ENCODE results near the gene DMAP1. TPM values are rescaled to one million over a fixed set of nuclear protein-coding genes. Genes with fewer than 3 reads are reported as not detected.

Gene DMAP1
- total and polyA plus RNA-seq, 12 donors: 24.1 to 37.3 (median 28.6) TPM

DNA sequence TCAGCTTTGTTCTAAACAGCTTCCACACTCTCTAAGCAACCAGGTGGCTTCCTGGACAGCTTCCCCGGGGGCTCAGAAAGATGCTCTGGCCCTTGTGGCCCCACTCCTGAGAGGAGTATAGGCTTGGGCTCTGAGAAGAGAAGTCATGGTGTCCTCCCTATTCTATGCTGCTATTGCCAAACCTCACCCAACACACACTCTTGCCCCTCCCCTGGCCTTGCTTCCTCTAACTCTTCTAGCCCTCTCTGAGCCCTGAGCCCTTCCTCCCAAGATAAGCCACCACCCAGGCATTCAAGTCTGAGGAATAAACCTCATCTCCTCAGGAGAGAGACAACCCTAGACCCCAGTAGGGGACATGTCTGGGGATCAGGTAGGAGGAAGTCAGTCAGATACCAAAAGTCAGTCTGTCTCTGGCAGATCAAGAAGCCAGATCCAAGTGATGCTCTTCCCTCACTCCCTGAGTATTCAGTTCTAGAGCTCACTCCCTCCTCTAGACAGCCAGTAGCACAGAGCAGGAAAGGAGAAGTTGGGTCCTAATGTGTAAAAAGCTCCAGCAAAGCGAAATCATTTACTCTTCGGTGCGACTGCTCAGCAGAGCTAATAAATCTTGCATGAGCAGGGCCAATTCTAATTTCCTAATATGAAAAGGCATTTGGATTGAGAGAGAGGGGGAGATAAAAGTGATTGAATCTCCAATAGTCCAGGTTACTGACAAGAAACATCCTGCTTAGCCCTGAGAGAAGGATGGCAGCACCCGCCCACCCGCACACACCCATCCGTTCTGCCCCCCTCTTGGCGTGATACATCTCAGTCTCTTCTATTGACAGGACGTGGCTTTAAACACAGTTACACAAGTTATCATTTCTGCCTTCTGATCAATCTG is 50.5 kb downstream of the DMAP1 start:
- ATAC-seq (no peak), DNase-seq (no peak)
- Histone ChIP-seq H3K9me3 (no peaks in the 10 kb centered on the region), H3K4me3 (no peak overlapping the region), H3K4me1 (peaks cover 0 to 49% (median 0%) of the 10 kb centered on the region in 9 donors), H3K27me3 (no peaks in the 10 kb centered on the region), H3K27ac (peak overlapping the region in 1 of 10 donors; percentile 34), H3K36me3 (peaks cover 0 to 4% (median 0%) of the 10 kb centered on the region in 9 donors)
- TF ChIP-seq, protein P1, sequence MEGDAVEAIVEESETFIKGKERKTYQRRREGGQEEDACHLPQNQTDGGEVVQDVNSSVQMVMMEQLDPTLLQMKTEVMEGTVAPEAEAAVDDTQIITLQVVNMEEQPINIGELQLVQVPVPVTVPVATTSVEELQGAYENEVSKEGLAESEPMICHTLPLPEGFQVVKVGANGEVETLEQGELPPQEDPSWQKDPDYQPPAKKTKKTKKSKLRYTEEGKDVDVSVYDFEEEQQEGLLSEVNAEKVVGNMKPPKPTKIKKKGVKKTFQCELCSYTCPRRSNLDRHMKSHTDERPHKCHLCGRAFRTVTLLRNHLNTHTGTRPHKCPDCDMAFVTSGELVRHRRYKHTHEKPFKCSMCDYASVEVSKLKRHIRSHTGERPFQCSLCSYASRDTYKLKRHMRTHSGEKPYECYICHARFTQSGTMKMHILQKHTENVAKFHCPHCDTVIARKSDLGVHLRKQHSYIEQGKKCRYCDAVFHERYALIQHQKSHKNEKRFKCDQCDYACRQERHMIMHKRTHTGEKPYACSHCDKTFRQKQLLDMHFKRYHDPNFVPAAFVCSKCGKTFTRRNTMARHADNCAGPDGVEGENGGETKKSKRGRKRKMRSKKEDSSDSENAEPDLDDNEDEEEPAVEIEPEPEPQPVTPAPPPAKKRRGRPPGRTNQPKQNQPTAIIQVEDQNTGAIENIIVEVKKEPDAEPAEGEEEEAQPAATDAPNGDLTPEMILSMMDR (IDR thresholded peaks at IDR 0.05): no peak
- WGBS, 2 donors: 92 to 95% methylated on average over 9 of the region's 9 CpGs
- intact Hi-C loops (cut with DNase I): no loop called here

DNA sequence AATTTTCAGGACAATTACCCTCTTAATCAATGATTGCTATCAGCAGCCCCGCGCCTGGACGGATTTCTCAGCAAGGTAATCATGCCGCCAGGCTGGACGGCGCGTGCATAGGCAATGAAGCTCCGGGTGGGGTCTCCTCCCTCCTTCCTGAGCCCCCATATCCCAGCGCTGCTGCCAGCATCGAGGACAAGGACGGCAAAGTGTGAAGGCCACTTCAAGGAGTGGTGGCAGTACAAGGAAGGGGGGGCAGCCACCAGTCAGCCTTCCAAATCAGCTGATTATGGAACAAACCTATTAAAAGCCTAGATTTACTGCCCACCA is 51.1 kb downstream of the DMAP1 start:
- Histone ChIP-seq H3K36me3 (peaks cover 0 to 4% (median 0%) of the 10 kb centered on the region in 9 donors), H3K4me3 (no peak overlapping the region), H3K27ac (no peak overlapping the region), H3K4me1 (peaks cover 0 to 49% (median 0%) of the 10 kb centered on the region in 9 donors), H3K27me3 (no peaks in the 10 kb centered on the region), H3K9me3 (no peaks in the 10 kb centered on the region)
- 95% methylated on average over 11 of the region's 11 CpGs for WGBS, 2 donors
- intact Hi-C loops (cut with DNase I): no loop called here
- DNase-seq: no peak
- TF ChIP-seq, protein P1 (IDR thresholded peaks at IDR 0.05): no peak
- ATAC-seq: no peak

DNA sequence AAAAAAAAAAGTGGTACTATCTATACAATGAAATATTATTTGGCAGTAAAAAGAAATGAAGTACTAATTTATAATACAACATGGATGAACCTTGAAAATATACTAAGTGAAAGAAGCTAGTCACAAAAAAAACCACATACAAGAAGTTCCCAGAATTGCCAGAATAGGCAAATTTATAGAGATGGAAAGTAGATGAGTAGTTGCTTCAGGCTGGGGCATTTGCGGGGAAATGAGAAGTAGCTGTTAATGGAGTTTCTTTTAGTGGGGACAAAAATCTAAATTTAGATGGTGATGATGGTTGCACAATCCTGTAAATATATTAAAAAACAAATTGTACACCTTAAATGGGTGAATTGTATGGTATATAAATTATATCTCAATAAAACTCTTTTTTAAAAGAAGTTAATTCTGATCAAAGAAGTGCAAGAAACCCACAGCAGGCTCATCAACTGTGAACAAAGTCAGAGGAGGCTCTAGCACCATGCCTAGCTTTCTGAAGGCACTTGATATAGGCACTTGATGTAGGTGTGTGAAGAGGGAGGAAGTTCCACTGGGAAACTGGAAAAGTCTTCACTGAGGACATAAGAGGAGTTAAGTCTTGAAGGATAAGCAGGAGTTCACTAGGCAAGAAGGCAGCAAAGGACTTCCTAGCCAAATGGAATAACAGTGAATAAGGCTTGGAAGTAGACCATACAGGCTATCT is 52.5 kb downstream of the DMAP1 start:
- Histone ChIP-seq H3K4me3 (no peak overlapping the region), H3K27me3 (no peaks in the 10 kb centered on the region), H3K36me3 (peaks cover 0 to 4% (median 0%) of the 10 kb centered on the region in 9 donors), H3K4me1 (peaks cover 0 to 49% (median 0%) of the 10 kb centered on the region in 9 donors), H3K27ac (no peak overlapping the region), H3K9me3 (no peaks in the 10 kb centered on the region)
- TF ChIP-seq, protein P1 (IDR thresholded peaks at IDR 0.05): no peak
- ATAC-seq (no peak), DNase-seq (no peak)
- intact Hi-C loops (cut with DNase I): no loop called here
- 94 to 98% methylated on average over 1 of the region's 1 CpG for WGBS, 2 donors

DNA sequence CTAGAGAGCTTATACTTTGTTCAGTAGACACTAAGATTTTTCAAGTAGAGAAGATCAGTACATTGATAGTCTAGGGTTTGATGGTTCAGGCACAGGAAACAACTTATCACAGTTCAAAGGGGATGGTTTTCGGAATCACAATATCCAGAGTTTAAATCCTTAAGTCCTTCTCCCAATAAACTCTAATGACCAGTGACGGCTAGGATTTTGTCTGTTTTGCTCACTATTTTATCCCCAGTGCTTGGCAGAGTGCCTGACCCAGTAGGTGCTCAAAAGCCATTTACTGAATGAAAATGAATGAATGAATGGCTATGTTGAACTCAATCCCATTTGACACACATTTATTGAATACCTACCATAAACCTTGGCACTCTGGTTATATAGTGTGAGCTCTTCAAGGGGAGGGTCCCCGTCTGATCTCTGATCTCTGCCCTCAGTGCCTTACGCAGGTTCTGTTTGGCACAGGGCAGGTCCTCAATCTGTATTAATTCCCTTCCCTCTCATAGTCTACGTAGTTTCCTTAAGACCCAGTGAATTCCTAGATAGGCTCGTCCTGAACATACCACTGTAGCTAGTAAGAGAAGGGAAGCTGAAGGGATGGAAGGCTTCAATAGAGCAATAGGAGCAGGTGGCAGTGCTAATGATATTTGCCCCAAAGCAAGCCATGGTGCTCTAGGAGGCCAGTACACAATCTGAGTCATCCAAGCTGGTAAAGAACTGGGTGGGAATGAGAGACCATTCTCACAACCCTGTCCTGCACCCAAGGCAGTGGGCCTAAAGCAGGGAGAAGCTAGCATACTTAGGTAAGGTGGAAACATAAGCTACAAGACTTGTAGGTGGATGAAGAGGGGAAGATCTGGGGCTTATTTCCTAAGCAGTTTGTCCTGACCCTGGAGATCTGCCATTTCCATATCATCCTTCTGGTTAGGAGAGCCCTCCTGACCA is 53.4 kb downstream of the DMAP1 start:
- H3K36me3 ChIP-seq: no peaks in the 10 kb centered on the region
- WGBS, 2 donors: 97 to 99% methylated on average over 6 of the region's 6 CpGs
- H3K4me1 ChIP-seq: peaks cover 0 to 45% (median 0%) of the 10 kb centered on the region in 9 donors
- no peak overlapping the region for H3K4me3 ChIP-seq
- intact Hi-C loops (cut with DNase I): no loop called here
- ATAC-seq (no peak), DNase-seq (no peak)
- H3K27ac ChIP-seq: no peak overlapping the region
- H3K9me3 ChIP-seq: no peaks in the 10 kb centered on the region
- TF ChIP-seq, protein P1 (IDR thresholded peaks at IDR 0.05): no peak
- no peaks in the 10 kb centered on the region for H3K27me3 ChIP-seq
